LNCAP (cell line): ENCODE data around the gene AP4S1.

Source experiments
- TF ChIP-seq, protein P1 (sequence below): fragments of 450-650 bp; IDR thresholded peaks from 2 replicates; pipeline ENCODE4 v1.5.1; 2017; ENCODE audit warnings: mild to moderate bottlenecking

Gene AP4S1

GRCh38 chr14:30998100-30998706, 27.2 kb upstream of the AP4S1 start:
- TF ChIP-seq, protein P1, sequence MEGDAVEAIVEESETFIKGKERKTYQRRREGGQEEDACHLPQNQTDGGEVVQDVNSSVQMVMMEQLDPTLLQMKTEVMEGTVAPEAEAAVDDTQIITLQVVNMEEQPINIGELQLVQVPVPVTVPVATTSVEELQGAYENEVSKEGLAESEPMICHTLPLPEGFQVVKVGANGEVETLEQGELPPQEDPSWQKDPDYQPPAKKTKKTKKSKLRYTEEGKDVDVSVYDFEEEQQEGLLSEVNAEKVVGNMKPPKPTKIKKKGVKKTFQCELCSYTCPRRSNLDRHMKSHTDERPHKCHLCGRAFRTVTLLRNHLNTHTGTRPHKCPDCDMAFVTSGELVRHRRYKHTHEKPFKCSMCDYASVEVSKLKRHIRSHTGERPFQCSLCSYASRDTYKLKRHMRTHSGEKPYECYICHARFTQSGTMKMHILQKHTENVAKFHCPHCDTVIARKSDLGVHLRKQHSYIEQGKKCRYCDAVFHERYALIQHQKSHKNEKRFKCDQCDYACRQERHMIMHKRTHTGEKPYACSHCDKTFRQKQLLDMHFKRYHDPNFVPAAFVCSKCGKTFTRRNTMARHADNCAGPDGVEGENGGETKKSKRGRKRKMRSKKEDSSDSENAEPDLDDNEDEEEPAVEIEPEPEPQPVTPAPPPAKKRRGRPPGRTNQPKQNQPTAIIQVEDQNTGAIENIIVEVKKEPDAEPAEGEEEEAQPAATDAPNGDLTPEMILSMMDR, result no peak

GRCh38 chr14:30999038-30999773, 26.2 kb upstream of the AP4S1 start:
- TF ChIP-seq, protein P1, result no peak

DNA sequence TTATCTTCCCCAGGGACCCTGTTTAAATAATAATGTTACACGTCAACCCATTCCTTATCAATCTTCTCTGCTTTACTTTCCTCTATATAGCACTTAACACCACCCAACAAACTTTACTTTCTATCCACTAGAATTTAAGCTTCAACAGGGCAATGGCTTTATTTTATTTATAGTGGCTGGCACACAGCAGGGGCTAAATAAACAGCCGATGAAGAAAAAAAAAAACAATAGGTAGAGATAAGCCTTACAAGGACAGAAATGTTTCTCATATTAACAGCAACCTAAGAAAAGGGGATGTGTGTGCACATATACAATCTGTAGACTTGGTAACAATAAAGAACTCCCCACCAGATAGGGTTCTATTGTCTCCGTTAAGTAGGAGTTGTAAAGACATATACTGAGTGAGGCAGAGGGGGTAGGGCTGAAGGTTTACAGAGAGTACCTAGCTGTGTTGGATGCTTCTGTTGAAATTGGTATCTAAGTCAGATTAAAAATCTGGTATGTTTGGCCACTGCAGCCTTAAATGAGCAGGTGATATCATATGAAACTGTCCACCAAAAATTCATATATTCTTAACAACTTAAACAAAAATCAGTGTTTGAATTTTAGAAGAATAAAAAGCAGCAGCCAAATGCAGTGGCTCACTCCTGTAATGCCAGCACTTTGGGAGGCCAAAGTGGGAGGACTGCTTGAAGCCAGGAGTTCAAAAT, 24.7 kb upstream of the AP4S1 start:
- TF ChIP-seq, protein P1, result no peak

DNA sequence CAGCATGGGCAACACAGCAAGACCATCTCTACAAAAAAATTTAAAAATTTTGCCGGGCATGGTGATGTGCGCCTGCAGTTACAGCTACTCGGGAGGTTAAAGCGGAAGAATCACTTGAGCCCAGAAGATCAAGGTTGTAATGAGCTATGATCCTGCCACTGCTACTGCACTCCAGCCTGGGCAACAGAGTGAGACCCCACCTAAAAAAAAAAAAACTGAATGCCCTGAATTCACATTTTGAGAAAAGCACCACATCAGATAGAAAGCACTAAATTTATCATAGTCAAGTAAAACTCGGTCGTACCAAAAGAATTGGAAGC, 24.1 kb upstream of the AP4S1 start:
- TF ChIP-seq, protein P1, result no peak

- TF ChIP-seq, protein P1, result no peak
Measured at GRCh38 chr14:31003284-31003683, 22.2 kb upstream of the AP4S1 start.

- TF ChIP-seq, protein P1, result no peak
Measured at GRCh38 chr14:31006703-31007102, 18.7 kb upstream of the AP4S1 start.

- TF ChIP-seq, protein P1, result no peak
Measured at GRCh38 chr14:31009836-31010574, 15.4 kb upstream of the AP4S1 start.
